Heart right ventricle (tissue), 16 donors: ENCODE results near the gene ELOVL5. TPM values are rescaled to one million over a fixed set of nuclear protein-coding genes. Genes with fewer than 3 reads are reported as not detected.

ENCODE experiments used
- ATAC-seq, 8 donors: fragments of 200-7000 bp; cut with Tn5 transposase; one replicate each; pipeline ENCODE4 v1.9.1; 2020; ENCODE audit warnings: mild to moderate bottlenecking in 8 of 8, moderate library complexity in 8 of 8, moderate number of reproducible peaks in 1 of 8
- DNase-seq, 2 donors: peaks; one replicate each; pipeline ENCODE4 v3.0.0-alpha.2; 2020
- H3K27ac ChIP-seq, 10 donors: fragments of 200-600 bp; sonication (generic) in 2 of 10; one replicate each; pipeline versions ENCODE4 v1.5.0 to v1.8.0; 2020 to 2022; ENCODE audit warnings: mild to moderate bottlenecking in 3 of 10
- H3K27me3 ChIP-seq, 7 donors: fragments of 200-600 bp; one replicate each; pipeline ENCODE4 v1.8.0; 2021 to 2022; ENCODE audit warnings: mild to moderate bottlenecking in 2 of 7
- H3K36me3 ChIP-seq, 9 donors: fragments of 200-600 bp; sonication (generic) in 1 of 9; one replicate each; pipeline versions ENCODE4 v1.5.0 to v1.8.0; 2020 to 2022; ENCODE audit warnings: mild to moderate bottlenecking in 2 of 9
- H3K4me1 ChIP-seq, 9 donors: fragments of 200-600 bp; sonication (generic) in 1 of 9; one replicate each; pipeline versions ENCODE4 v1.5.0 to v1.8.0; 2020 to 2022; ENCODE audit warnings: mild to moderate bottlenecking in 4 of 9
- H3K4me3 ChIP-seq, 10 donors: fragments of 200-600 bp; sonication (generic) in 2 of 10; one replicate each; pipeline versions ENCODE4 v1.5.0 to v1.8.0; 2020 to 2022; ENCODE audit warnings: mild to moderate bottlenecking in 7 of 10, moderate library complexity in 2 of 10
- H3K9me3 ChIP-seq, 11 donors: fragments of 200-600 bp in 10 of 11; sonication (generic) in 2 of 11; one replicate each; pipeline versions ENCODE4 v1.5.0 to v1.8.0; 2013 to 2022; ENCODE audit warnings: mild to moderate bottlenecking in 2 of 11, control low read depth in 1 of 11, moderate library complexity in 1 of 11
- CTCF ChIP-seq, 9 donors: fragments of 200-600 bp; sonication (generic) in 2 of 9; IDR thresholded peaks; one replicate each; pipeline versions ENCODE4 v1.5.0 to v1.8.0; 2021 to 2022; ENCODE audit warnings: antibody characterized with exemption in 9 of 9, mild to moderate bottlenecking in 5 of 9, moderate library complexity in 1 of 9
- WGBS, 2 donors: extraction: QIAGEN DNeasy Blood & Tissue Kit; methylation state at CpG; one replicate each; pipeline ENCODE4 v1.1.7; 2013; ENCODE audit warnings: inconsistent platforms in 1 of 2; 5-methylcytosine and 5-hydroxymethylcytosine counted together
- intact Hi-C, 10 donors: fragments of 100-400 bp; cut with DNase I; formaldehyde crosslinking; loops; one replicate each; pipeline versions ENCODE4 v1.11.1 to v1.14.2; 2022
- polyA plus RNA-seq, 2 donors: library from polyadenylated mRNA; stranded (reverse); fragments of 200-250 nt; gene quantifications; one replicate each; pipeline ENCODE4 v1.2.3, GENCODE V29; 2013
- total RNA-seq, 10 donors: library from RNA; stranded (reverse); fragmentation: NEBNext Ultra II Directional in 3 of 10; extraction: Animal tissue kit (Norgen Biotek cat#: 25700) in 3 of 10; gene quantifications; one replicate each; pipeline versions ENCODE4 v1.2.1 to v1.2.4, GENCODE V29; 2021 to 2023
- donor health status: Arrhythmogenic right ventricular cardiomyopathy.
- donor health status: ischemic (EF 13 %, LVEDD 7.1; RV severe dilation, severe dysfunction).
- donor health status: healthy with polysubstance abuse.
- donor health status: DM: no; HTN: yes; CAD: no.
- donor health status: DM: no; HTN: no; CAD: no.
- donor health status: ischemic (EF 25% LVEDD 6.9; RV normal size, moderate dysfunction).
- donor health status: ischemic (EF 25% LVEDD 5.7; RV mildly dilated, moderate dysfunction).
- donor health status: healthy.
- donor health status: DM: yes; HTN: yes; CAD: no.
- donor health status: Ischemic cardiomyopathy.
- donor health status: ischemic (EF 35%, LVEDD 5.7; RV mildly dilated, moderate dysfunction).
- donor health status: nonischemic (EF 11% LVEDD 7.7; RV severe dilation, severe dysfunction).
- donor health status: DM: yes; HTN: yes; CAD: no.
- donor health status: PGD.
- donor health status: ischemic (EF 29% LVEDD 5.4; RV normal size, mild dysfunction).
- donor health status: nonischemic (EF 23%, LVEDD 6.1; RV moderate dilation, normal function).

The ELOVL5 gene
- total and polyA plus RNA-seq, 12 donors, result 16.9 to 48.1 (median 29.7) TPM

- WGBS, 2 donors, result 80% methylated on average over 7 of the region's 7 CpGs
- peaks cover 0 to 21% (median 0%) of the 10 kb centered on the region in 9 donors for H3K4me1 ChIP-seq
- TF ChIP-seq CTCF (IDR thresholded peaks at IDR 0.05), result no peak
- H3K27me3 ChIP-seq, result no peaks in the 10 kb centered on the region
- no peak overlapping the region for H3K4me3 ChIP-seq
- no peaks in the 10 kb centered on the region for H3K9me3 ChIP-seq
- peak overlapping the region in 2 of 10 donors; percentile 9 to 64 for H3K27ac ChIP-seq
- intact Hi-C loops, result no loop called here
- H3K36me3 ChIP-seq, result no peaks in the 10 kb centered on the region
- DNase-seq (no peak), ATAC-seq (peak in 6 of 8 donors; percentile 38 to 70 (median 56))
These were observed 29.5 kb upstream of the ELOVL5 start for GRCh38 chr6:53378208-53378607.

DNA sequence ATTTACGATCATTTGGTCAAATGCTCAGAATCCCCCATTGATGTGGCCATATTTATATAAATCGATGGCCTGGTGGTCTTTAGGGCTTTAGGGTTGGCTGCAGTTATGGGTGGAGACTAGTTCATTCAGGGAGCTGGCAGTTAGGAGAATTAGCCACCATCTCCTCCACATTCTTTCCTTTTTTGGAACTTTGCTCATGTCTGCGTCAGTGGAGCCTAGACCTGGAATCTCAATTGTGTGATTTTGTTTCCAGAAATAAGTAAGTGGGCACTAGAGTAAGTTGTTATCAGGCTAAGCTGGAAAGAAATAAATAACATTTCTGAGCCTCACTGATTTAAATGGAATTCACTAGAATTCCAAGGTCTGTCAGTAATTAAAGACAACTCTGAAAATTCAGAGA is 29.0 kb upstream of the ELOVL5 start:
- peak overlapping the region in 2 of 10 donors; percentile 9 to 64 for H3K27ac ChIP-seq
- no peaks in the 10 kb centered on the region for H3K36me3 ChIP-seq
- no peaks in the 10 kb centered on the region for H3K27me3 ChIP-seq
- DNase-seq (no peak), ATAC-seq (peak; percentile 38 to 94 (median 76))
- H3K9me3 ChIP-seq, result no peaks in the 10 kb centered on the region
- intact Hi-C loops, result no loop called here
- peaks cover 0 to 21% (median 0%) of the 10 kb centered on the region in 9 donors for H3K4me1 ChIP-seq
- 51 to 56% methylated on average over 3 of the region's 3 CpGs for WGBS, 2 donors
- no peak for TF ChIP-seq CTCF (IDR thresholded peaks at IDR 0.05)
- H3K4me3 ChIP-seq, result no peak overlapping the region

- peaks cover 0 to 21% (median 0%) of the 10 kb centered on the region in 9 donors for H3K4me1 ChIP-seq
- H3K9me3 ChIP-seq, result no peaks in the 10 kb centered on the region
- no peaks in the 10 kb centered on the region for H3K27me3 ChIP-seq
- no peak for TF ChIP-seq CTCF (IDR thresholded peaks at IDR 0.05)
- 97 to 100% methylated on average over 1 of the region's 1 CpG for whole genome bisulfite sequencing, 2 donors
- H3K36me3 ChIP-seq, result no peaks in the 10 kb centered on the region
- no peak for ATAC-seq
- peak overlapping the region in 2 of 10 donors; percentile 9 to 64 for H3K27ac ChIP-seq
- H3K4me3 ChIP-seq, result no peak overlapping the region
- DNase-seq, result no peak
- intact Hi-C loops, result no loop called here
These were observed 28.5 kb upstream of the ELOVL5 start for GRCh38 chr6:53377289-53377688.

GRCh38 chr6:53376661-53377226 is 28.0 kb upstream of the ELOVL5 start:
- Histone ChIP-seq H3K4me1 (peaks cover 0 to 21% (median 0%) of the 10 kb centered on the region in 9 donors), H3K36me3 (no peaks in the 10 kb centered on the region), H3K27me3 (no peaks in the 10 kb centered on the region), H3K4me3 (no peak overlapping the region), H3K27ac (peak overlapping the region in 1 of 10 donors; percentile 9), H3K9me3 (no peaks in the 10 kb centered on the region)
- DNase-seq (no peak), ATAC-seq (peak in 2 of 8 donors; percentile 33 to 41)
- intact Hi-C loops, result no loop called here
- TF ChIP-seq CTCF (IDR thresholded peaks at IDR 0.05), result no peak
- WGBS, 2 donors, result 59 to 70% methylated on average over 5 of the region's 5 CpGs
